Measurements from ENCODE around the gene TRIM63.
"Not testable (repeated sequence)": the region's sequence is repeated elsewhere in the genome, so short reads cannot be mapped to it uniquely, and the experiment has no call there.

TRIM63 gene

DNA sequence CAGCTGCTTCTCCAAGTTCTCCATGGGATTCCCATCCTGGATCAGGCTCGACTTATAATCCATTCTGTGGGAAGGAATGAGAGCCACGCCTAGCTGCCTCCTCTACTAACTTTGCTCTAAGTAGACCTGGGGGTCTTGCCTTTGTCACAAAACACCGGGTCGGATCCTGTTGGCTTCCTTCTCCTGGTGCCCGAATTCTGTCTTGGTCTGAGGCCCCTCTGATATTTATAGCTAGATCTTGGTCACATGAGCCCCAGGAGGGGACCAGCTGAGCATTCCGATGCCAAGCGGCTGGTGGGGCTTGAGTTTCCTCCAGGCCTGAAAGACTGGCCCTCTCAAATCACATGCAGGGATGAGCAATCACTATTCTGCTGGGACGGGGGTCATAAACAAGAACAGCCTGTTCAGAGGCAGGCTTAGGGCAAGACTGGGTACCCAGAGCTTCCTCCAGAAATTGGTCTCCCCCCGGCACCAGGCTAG is at the start of gene TRIM63:
Gene TRIM63 (minus strand): TSS at position 199 of the 480 bp plus-strand sequence. CDS start 136 bp downstream, at position 63.
- FAIRE-seq, result no peak

DNA sequence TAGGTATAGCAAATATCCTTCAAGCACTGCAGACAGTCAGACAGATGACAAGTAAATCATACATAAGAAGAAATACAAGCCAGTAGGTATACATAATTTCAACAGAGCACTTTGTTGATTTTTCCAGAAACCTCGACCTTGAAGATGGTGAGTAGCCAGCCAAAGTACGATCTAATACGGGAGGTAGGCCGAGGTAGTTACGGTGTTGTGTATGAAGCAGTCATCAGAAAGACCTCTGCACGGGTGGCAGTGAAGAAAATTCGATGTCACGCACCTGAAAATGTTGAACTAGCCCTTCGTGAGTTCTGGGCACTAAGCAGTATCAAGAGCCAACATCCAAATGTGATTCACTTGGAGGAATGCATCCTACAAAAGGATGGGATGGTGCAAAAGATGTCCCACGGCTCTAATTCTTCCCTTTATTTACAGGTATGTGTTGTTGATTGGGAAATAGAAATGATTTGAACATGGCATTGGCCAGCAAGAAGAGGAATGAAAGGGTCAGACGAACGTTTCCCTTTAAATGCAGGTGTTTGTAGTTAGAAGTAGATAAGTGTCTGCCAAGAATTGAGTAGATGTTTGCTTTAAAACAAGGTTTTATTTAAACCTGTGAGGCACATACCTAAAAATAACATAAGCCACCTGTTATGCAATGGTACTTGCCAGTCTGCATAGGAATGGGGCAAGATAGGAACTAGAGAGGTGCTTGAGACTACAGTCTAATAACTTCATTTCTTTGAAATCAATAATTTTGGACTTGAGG is 46.9 kb upstream of the TRIM63 start:
- FAIRE-seq, result no peak

DNA sequence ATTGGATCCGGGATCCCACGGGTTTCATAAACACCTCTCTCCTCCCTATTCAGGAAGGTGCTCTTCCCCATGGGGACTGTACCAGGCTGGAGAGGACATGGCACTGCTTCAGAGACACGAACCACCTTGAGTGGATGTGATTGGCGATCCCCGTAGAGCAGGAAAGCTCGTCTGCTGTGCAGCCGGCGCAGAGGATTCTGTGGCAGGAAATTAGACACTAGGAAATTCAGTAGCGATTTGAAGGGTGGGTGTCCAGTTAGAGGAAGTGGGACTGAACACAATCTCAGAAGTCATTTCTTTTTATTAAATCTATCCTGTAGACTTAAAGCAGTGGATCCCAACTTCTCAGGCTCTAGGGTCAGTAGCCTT is 45.0 kb upstream of the TRIM63 start:
- no peak for FAIRE-seq

DNA sequence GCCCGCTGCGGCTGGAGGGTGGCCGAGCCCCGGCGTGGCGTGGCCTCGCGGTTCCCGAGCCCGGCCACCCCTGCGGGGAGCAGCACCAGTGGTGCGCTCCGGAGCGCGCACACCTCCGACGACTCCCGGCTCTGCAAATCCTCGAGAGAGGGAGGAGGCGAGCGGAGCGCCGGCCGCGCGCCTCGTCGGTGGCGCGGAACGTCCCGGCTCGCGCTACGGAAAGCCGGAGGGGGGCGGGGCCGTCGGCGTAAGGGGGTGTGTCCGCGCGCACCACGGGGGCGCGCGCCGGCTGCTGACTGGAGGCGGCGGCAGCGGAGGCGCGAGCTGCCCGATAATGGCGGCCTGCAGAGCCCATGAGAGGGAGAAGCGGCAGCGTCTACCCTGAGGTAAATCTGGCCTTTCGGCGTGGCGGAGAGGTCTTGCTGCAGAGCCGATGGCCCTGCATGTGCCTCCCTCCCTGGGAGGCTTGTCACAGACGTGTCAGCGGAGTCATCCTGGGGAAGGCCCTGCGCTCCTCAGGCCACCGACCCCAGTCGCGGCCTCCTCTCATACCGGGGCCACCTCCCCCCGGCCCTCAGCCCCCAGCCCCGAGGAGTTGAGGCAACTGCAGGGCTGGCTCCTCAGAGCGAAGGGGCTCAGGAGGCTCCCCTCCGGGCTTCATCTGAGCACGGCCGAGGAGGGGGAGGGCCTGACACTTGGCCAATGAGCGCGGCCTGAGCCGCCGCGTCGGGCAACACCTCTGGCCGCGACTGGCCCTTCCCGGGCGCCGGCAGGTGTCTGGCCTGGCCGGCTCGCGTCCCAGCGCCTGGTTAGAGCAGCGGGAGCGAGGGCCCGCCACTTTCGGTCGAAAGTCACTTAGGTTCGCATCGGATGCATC is 44.3 kb upstream of the TRIM63 start, which contains the start of gene PDIK1L:
Gene PDIK1L (plus strand): TSS at position 295 of the 877 bp plus-strand sequence. CDS start 2,485 bp downstream, outside the sequence.
- FAIRE-seq, result no peak

DNA sequence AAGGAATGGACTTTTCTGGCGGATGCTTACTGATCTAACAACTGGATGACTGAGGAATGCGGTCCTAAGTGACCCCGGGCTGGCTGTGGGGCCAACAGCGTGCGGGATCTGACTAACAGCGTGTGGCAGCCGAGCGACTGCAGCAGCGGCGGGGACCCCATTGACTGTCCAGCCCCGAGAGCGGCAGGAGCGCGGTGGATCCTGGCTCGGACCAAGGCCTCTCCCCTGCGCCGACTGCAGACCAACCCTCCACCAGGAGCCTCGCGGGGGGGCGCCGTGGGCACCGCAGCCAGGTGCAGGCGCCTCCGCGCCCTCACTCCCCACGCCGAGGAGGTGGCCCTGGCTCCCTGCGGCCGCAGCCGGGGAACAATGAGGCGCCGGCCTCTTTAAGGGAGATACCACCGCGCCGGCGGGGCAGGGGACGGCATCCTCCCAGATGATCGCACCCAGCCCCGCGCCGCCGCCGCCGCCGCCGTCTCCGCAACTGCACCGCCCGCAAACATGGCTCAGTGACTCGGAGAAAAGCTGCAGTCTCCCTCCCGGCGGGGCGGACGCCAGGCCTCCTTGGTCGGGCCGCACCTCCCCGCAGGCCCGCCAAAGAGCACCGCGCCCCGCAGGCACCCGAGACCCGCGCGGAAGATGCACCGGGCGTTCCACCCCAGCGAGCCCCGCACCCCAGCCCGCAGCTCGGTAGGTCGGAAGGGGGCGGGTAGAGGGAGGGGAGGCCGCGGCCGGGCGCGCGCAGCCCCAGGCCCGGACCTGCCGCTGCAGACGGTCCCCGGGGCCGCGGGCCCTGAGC is 43.5 kb upstream of the TRIM63 start:
- no peak for FAIRE-seq

DNA sequence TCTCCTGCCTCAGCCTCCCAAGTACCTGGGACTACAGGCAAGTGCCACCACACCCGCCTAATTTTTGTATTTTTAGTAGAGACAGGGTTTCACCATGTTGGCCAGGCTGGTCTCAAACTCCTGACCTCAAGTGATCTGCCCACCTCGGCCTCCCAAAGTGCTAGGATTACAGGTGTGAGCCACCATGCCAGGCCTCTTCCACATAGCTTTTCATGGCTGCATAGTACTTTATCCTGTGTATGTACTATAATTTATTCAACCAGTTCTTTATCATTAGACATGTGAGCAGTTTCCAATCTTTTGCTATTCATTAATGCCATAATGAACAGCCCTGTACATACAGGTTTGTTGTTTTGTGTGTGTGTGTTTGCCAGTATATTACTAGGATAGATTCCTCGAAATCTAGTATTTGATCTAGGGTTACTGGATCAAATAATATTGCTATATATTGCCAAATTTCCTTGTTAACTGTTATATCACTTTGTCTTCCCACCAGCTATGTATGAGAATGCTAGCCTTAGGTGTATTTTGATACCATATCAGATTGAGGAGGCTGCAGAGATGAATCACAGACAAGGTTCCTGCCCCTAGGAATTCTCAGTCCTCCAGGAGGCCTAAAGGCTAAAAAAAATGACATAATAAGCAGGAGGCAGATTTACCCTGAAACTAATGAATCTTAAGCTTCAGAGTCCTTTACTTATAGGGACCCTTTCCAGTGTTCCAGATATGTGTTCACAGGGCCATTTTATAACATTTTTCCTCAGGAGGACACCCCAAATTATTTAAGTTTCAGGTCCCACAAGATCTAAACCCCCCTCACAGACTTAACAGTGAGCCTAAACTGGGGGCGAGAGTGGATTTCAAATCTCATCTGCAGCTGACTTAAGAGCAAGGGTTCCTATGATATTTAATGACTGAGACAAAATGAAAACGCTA is 42.1 kb upstream of the TRIM63 start:
- FAIRE-seq, result no peak

DNA sequence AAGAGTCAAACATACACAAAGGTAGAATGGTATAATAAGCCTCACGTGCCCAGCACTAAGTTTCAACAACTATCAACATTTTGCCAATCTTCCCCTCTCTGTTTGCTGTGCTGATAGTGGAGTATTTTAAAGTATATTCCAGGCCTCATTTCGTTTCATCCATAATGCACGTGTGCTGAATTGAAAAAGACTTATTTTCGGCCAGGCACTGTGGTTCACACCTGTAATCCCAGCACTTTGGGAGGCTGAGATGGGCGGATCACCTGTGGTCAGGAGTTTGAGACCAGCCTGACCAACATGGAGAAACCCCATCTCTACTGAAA is 37.8 kb upstream of the TRIM63 start:
- FAIRE-seq, result not testable (repeated sequence)

DNA sequence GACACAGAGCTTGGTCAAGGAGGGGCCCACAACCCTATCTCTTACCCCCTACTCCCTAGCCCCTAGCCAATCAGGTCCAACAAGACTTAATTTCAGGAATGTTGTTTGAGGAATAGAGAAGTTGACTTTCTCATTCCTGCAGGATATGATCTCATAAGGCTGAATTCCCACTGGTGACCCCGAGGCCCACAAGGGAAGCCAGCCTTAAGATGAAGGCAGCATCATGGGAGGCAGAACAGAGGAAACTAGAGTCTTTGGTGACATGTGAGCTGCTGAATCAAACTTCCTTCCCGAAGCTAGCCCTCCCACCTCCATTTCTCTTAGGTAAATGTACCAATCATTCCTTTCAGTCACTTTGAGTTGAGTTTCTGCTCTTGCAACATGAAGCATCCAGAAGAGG is 35.1 kb upstream of the TRIM63 start:
- no peak for FAIRE-seq

DNA sequence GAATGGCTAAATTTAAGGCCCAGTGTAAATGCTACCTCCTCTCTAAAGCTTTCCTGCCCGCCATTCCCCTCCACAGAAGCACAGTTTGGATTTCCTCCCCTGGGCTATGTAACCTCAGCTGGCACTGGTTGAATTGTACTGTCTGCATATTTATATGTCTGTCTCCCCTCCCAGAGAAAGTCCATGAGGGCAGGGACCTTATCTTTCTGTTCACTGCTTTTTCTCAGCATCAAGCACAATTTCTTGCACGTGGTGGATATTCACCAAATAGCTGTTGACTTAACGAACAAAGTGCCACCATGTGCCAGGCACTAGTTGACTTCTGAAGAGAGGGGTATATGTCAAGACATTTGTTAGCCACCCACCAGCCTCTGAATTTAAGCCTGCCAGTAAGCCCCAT is 34.7 kb upstream of the TRIM63 start:
- no peak for FAIRE-seq

DNA sequence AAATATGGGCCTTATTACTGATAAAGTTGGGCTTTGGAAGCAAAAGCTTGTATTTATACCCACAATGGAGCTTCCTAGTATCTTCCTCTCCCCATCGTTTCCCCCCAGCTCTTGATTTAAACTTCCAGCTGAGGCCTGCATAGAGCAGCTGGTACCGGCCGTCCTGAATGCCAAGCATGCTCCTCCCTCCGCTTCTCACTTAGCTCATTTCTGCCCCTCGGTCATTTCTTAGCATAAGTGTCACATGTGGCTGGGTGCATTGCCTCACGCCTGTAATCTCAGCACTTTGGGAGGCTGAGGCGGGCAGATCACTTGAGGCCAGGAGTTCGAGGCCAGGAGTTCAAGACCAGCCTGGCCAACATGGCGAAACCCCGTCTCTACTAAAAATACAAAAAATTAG is 32.8 kb upstream of the TRIM63 start:
- not testable (repeated sequence) for FAIRE-seq

DNA sequence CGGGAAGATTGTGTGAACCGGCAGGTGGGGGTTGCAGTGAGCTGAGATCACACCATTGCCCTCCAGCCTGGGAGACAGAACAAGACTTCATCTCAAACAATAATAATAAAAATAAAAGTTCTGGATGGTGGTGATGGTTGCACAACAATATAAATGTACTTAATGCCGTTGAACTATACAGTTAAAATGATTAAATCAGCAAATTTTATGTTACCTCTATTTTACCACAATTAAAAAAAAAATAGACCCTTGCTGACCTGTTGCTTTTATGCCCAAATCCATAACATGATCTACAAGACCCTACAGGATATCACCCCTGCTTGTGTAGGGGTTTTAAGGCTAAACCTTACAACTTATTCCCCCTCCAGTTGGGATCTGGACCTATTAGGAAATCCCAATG is 32.4 kb upstream of the TRIM63 start:
- FAIRE-seq, result no peak

DNA sequence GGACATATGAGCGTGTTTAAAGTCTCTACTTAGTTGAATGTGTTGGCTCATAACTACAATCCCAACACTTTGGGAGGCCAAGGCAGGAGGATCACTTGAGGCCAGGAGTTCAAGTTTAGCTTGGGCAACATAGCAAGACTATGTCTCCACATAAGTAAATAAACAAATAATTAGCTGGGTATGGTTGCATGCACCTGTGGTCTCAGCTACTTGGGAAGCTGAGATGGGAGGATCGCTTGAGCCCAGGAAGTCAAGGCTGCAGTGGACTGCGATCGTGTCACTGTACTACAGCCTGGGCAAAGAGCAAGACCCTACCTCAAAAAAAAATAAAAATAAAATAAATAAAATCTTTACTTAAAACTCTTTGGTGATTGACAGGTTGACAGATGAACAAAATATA is 31.2 kb upstream of the TRIM63 start:
- no peak for FAIRE-seq

DNA sequence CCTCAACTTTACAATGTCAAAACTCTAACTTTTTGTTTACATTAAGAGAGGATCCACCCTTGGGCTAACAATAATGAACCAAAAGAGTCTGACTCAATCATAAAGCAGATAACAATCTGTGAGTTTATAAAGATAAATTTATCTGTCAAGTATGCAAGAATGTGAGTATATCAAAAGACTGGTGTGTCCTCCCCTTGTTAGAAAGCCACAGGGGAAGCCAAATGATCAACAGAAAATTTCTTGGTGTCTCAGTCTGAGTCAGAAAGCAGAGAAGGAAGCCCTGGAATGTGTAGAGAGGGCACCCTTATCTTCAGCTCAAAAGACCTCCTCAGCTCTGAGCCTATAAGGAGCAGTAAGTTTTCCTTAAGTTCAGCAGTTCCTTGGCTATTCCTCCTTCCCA is 30.3 kb upstream of the TRIM63 start:
- FAIRE-seq, result no peak

DNA sequence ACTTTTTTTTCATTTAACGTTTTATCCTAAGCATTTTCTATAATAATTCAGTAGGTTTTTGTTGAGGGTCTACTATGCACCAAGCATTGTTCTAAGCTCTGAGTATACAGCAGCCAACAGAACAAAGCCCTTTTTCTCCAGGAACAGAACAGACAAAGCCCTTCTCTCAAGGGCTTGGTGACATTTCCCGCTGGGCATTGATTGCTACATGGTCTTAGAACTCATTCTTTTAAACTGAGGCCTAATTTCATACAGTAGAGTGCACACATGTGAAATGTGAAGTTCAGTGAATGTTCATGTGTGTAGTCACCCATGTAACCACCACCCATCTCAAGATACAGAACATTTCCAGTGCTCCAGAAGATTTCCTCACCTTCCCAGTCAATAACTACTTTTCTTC is 29.0 kb upstream of the TRIM63 start:
- no peak for FAIRE-seq

DNA sequence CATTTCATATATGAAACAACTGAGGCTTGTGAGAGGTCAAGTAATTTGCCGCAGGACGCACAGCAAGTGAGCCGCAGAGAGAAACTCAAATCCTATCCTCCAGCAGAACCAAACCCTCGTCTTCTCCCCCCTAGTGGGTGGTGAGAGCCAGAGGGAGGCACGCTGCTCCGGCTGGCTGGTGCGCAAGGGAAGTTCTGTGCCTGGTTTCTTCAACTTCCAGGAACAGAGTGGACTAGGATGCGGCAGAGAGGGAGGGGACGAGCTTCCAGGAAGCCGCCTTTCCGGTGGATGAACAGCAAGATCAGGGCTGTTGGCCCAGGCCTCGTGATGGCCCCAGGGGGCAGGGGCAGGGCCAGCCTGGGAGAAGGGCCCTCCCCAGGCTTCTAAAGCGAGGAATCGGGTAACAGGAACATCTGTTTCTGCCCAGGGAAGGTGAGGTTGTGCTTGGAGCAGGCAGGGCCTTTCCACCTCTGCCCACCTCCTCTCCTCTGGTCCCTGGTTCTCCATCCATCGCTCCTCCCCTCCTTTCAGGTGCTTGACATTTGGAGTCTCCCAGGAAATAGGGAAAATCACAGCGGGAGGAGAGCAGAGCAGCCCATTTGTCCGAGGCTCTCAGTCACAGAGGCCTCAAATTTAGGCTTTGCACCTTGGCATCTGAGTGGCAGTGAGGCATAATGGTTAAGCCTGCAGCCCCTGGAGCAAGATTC is 27.4 kb upstream of the TRIM63 start:
- no peak for FAIRE-seq

DNA sequence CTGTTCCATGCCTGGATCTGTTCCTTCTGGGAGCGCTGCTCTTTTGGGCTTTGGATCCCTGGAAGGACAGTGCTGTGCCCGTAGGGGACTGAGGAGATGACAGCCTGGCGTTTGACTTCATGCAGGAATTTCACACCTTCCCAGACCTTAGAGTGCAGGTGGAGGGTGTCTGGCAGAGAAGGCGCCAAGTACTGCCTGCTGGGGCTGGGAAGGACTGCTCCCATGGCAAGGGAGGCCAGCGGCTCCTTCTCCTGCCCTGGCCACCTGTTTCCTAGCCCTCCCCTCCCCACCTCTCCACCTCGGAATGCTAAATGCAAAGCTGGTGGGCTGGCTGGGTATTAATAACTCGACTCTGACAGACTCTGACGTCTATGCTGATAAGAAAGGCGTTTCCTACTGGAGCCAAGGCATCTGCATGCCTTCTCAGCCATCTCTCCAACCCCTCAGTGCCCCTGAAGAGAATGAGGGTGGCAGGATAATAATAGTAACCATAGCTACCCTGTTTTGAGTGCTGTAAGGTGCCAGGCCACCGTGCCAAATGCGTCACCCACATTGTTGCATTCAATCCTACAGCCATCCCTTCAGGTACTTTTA is 26.7 kb upstream of the TRIM63 start:
- FAIRE-seq, result no peak

DNA sequence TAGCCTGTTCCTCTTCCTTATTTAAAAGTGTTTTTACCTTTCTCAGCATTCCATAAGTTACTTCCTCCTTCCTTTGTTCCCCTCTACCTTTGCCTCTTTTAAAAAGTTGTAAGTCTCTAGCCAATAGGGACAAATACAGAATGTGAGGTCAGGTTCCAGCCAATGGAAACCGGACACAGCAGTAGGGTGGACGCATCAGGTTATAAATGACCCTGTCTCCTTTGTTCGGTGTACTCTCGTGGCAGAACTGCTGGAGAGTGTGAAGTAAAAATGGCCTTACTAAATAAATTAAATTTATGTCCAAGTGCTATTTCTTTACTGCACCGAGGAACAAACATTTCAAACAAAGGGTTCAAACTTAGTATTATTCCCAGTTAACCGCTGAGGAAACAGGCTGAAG is 26.1 kb upstream of the TRIM63 start:
- FAIRE-seq, result not testable (repeated sequence)

DNA sequence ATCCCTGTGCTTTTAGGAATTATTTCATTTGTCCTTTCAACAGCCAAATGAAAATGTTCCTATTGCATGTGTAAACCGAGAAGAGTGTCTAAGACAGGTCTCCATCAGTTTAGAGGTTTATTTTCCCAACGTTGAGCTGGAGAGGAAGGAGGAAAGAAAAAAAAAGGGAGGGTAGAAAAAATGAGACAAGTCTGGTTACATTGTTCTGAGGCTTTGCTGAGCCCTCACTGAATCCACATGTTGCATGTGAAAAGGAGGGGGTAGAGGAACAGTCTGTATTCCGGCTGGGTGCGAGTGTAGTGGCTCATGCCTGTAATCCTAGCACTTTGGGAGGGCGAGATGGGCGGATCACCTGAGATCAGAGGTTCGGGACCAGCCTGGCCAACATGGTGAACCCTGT is 25.0 kb upstream of the TRIM63 start:
- no peak for FAIRE-seq

DNA sequence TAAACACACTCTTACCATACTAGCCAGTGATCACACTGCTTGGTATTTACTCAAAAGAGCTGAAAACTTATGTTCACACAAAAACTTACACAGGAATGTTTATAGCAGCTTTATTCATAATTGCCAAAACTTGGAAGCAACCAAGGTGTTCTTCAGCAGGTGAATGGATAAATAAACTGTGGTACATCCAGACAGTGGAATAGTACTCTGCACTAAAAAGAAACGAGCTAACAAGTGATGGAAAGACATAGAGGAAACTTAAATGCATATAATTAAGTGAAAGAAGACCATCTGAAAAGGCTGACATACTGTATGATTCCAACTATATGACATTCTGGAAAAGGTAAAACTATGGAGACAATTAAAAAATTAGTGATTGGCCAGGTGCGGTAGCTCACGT is 23.5 kb upstream of the TRIM63 start:
- no peak for FAIRE-seq

DNA sequence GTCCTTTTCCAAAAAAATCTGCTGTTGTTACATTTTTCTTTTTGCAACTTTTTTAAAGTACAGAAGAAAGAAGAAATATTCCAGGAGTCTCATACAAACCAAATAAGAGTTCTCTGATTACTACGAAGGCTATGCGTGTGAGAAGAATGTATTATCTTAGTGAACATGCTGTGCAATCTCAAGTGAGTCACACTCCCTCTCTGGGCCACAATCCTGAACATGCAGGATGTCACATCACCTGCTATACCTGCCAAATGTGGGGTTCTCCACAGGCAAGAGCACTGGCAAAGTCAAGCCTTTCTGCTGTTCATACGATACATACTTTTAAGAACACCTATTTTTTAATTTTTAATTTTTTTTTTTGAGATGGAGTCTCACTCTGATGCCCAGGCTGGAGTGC is 21.7 kb upstream of the TRIM63 start:
- no peak for FAIRE-seq

DNA sequence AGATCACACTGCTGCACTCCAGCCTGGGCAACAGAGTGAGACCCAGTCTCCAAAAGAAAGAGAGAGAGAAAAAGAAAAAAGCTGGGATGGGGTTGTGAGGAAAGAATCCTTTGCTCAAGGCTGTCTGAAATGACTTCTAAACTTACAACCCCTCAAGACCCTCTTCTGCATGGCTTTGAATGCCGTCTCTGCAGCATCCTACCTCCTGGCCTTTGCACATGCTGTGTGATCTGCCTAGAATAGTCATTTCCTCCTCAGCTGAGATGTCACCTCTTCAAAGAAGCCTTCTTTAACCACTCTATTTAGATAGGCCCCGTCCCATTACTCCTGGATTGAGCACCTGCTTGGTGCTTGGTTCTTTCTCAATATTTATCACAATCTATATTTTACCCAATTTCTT is 17.4 kb upstream of the TRIM63 start:
- FAIRE-seq, result no peak
